ENCODE data around the gene BMERB1. TPM values are rescaled to one million over a fixed set of nuclear protein-coding genes. Genes with fewer than 3 reads are reported as not detected.

Gene BMERB1
- total and polyA plus RNA-seq, 9 of the 15 experiments (the other 6 are each of a cell fraction or from before 2014, with no cell fraction given) = 0.29 to 2.9 (median 0.94) TPM

DNA sequence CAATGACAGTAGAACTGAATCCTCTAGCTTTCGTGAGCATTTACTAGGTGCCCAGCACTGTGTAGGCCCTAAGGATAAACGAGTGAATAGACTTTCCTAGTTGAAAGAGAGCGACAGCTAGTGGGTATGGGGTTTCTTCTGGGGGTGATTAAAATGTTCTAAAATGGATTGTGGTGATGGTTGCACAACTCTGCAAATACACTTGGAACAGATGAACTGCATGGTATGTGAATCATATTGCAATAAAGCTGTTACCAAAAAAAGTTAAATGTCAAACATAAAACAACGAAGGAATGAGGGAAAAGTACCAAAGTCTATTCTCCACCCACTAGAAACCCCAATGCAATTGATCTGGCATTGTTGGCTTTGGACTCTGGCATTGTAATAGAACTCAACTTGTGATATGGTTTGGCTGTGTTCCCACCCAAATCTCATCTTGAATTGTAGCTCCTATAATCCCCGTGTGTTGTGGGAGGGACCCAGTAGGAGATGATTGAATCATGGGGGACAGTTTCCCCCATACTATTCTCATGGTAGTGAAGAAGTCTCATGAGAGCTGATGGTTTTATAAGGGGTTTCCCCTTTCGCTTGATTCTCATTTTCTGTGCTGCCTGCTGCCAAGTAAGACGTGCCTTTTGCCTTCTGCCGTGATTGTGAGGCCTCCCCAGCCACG, 138.1 kb downstream of the BMERB1 start (continued):
- TF ChIP-seq MEIS2 (IDR thresholded peaks at IDR 0.05; ENCODE audit: partially characterized antibody) (peak; percentile 3), TAF1 (IDR thresholded peaks at IDR 0.05; ENCODE audit: control insufficient read depth, extremely low read depth, insufficient read depth, low read length, severe bottlenecking) (peak; percentile 4), ZFX (CRISPR knock-in tag; IDR thresholded peaks at IDR 0.05) (peak; percentile 37; the same call in 1 of the 2 replicates), CEBPG (CRISPR knock-in tag; IDR thresholded peaks at IDR 0.05) (no peak), CEBPG (tag; conservative IDR thresholded peaks at IDR 0.05 in 1 of 2, IDR thresholded peaks at IDR 0.05 in 1 of 2) (peak; percentile 76 to 78; a peak in 3 of 4 replicates), ARHGAP35 (IDR thresholded peaks at IDR 0.05; ENCODE audit: partially characterized antibody) (no peak)
- TF ChIP-seq, protein P1, sequence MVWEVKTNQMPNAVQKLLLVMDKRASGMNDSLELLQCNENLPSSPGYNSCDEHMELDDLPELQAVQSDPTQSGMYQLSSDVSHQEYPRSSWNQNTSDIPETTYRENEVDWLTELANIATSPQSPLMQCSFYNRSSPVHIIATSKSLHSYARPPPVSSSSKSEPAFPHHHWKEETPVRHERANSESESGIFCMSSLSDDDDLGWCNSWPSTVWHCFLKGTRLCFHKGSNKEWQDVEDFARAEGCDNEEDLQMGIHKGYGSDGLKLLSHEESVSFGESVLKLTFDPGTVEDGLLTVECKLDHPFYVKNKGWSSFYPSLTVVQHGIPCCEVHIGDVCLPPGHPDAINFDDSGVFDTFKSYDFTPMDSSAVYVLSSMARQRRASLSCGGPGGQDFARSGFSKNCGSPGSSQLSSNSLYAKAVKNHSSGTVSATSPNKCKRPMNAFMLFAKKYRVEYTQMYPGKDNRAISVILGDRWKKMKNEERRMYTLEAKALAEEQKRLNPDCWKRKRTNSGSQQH (CRISPR knock-in tag; IDR thresholded peaks at IDR 0.05) = peak; percentile 14; the same call in 1 of the 2 replicates

Data from K562 (cell line).